Measurements from ENCODE around the gene MDM2. TPM values are rescaled to one million over a fixed set of nuclear protein-coding genes. Genes with fewer than 3 reads are reported as not detected.

The MDM2 gene
- total RNA-seq, 1 experiment from 2014 or later, result 95.2 TPM

- Histone ChIP-seq H4K20me1 (ENCODE audit: insufficient read depth) (peaks cover 25% of the 10 kb centered on the region), H3K9me3 (ENCODE audit: insufficient read depth, low read depth) (no peaks in the 10 kb centered on the region), H3K4me1 (replicated peaks; ENCODE audit: insufficient read depth) (peaks cover 8% of the 10 kb centered on the region), H3K4me3 (no peak overlapping the region), H2AFZ (no peak overlapping the region), H3K79me2 (ENCODE audit: low read depth) (peaks cover 65% of the 10 kb centered on the region), H3F3A (ENCODE audit: insufficient read depth, low read depth) (peaks cover 11% of the 10 kb centered on the region; the same call in 1 of the 2 replicates), H3K36me3 (ENCODE audit: low read depth) (peaks cover 40% of the 10 kb centered on the region), H3K4me2 (no peak overlapping the region), H3K27me3 (ENCODE audit: insufficient read depth, low read depth) (no peaks in the 10 kb centered on the region), H3K9me2 (ENCODE audit: insufficient read depth) (no peaks in the 10 kb centered on the region), H3K27ac (no peak overlapping the region)
- intact Hi-C loops (cut with micrococcal nuclease; ENCODE audit: unreplicated experiment), result no loop called here
- ChIA-PET POLR2A (ENCODE audit: unreplicated experiment) (interaction anchor here (0.6 to 0.7 kb wide), 2 partner anchors 13 to 99 kb away, joined by 5 to 6 read pairs; no protein-coding TSS in a partner anchor), CTCF (no interaction called here)
- BruUV-seq (replicated peaks), result no TSS peak
- no peak for TF ChIP-seq CTCF (conservative IDR thresholded peaks at IDR 0.05)
- TF ChIP-seq EZH2 (IDR thresholded peaks at IDR 0.05; ENCODE audit: low read depth), result no peak
- DNase-seq, result no peak
These were observed 5.2 kb downstream of the MDM2 start for GRCh38 chr12:68813242-68813593.

- peaks cover 3% of the 10 kb centered on the region; the same call in 1 of the 2 replicates for H3F3A ChIP-seq (ENCODE audit: insufficient read depth, low read depth)
- peaks cover 25% of the 10 kb centered on the region for H4K20me1 ChIP-seq (ENCODE audit: insufficient read depth)
- no peaks in the 10 kb centered on the region for H3K9me3 ChIP-seq (ENCODE audit: insufficient read depth, low read depth)
- DNase-seq, result no peak
- TF ChIP-seq EZH2 (IDR thresholded peaks at IDR 0.05; ENCODE audit: low read depth) (no peak), CTCF (conservative IDR thresholded peaks at IDR 0.05) (no peak)
- intact Hi-C loops (cut with micrococcal nuclease; ENCODE audit: unreplicated experiment), result no loop called here
- no peak overlapping the region for H3K27ac ChIP-seq
- peaks cover 34% of the 10 kb centered on the region for H3K36me3 ChIP-seq (ENCODE audit: low read depth)
- no peak overlapping the region for H2AFZ ChIP-seq
- no peaks in the 10 kb centered on the region for H3K27me3 ChIP-seq (ENCODE audit: insufficient read depth, low read depth)
- H3K4me2 ChIP-seq, result no peak overlapping the region
- peaks cover 50% of the 10 kb centered on the region for H3K79me2 ChIP-seq (ENCODE audit: low read depth)
- H3K4me1 ChIP-seq (replicated peaks; ENCODE audit: insufficient read depth), result peaks cover under 1% of the 10 kb centered on the region; the same call in 1 of the 2 replicates
- no peak overlapping the region for H3K4me3 ChIP-seq
- ChIA-PET CTCF (no interaction called here), POLR2A (ENCODE audit: unreplicated experiment) (interaction anchor here (0.6 kb wide), 1 partner anchor 64 kb away, joined by 5 read pairs; no protein-coding TSS in a partner anchor)
- BruUV-seq (replicated peaks), result no TSS peak
- no peaks in the 10 kb centered on the region for H3K9me2 ChIP-seq (ENCODE audit: insufficient read depth)
These were observed 6.7 kb downstream of the MDM2 start for GRCh38 chr12:68814490-68815231.

- H3K9me3 ChIP-seq (ENCODE audit: insufficient read depth, low read depth), result no peaks in the 10 kb centered on the region
- TF ChIP-seq CTCF (conservative IDR thresholded peaks at IDR 0.05) (no peak), EZH2 (IDR thresholded peaks at IDR 0.05; ENCODE audit: low read depth) (no peak)
- H3F3A ChIP-seq (ENCODE audit: insufficient read depth, low read depth), result peaks cover 3% of the 10 kb centered on the region; the same call in 1 of the 2 replicates
- intact Hi-C loops (cut with micrococcal nuclease; ENCODE audit: unreplicated experiment), result no loop called here
- H3K36me3 ChIP-seq (ENCODE audit: low read depth), result peaks cover 35% of the 10 kb centered on the region
- H3K4me1 ChIP-seq (replicated peaks; ENCODE audit: insufficient read depth), result no peaks in the 10 kb centered on the region
- H3K79me2 ChIP-seq (ENCODE audit: low read depth), result peaks cover 44% of the 10 kb centered on the region
- DNase-seq, result no peak
- POLR2A ChIA-PET (ENCODE audit: unreplicated experiment), result interaction anchor here (0.6 kb wide), 1 partner anchor 65 kb away, joined by 5 read pairs; no protein-coding TSS in a partner anchor
- H4K20me1 ChIP-seq (ENCODE audit: insufficient read depth), result peaks cover 25% of the 10 kb centered on the region
- no peaks in the 10 kb centered on the region for H3K27me3 ChIP-seq (ENCODE audit: insufficient read depth, low read depth)
- H3K4me2 ChIP-seq, result no peak overlapping the region
- no peak overlapping the region for H3K27ac ChIP-seq
- H3K9me2 ChIP-seq (ENCODE audit: insufficient read depth), result no peaks in the 10 kb centered on the region
- CTCF ChIA-PET, result no interaction called here
- no peak overlapping the region for H3K4me3 ChIP-seq
- H2AFZ ChIP-seq, result no peak overlapping the region
- no TSS peak for BruUV-seq (replicated peaks)
These were observed 7.4 kb downstream of the MDM2 start for GRCh38 chr12:68815232-68815927.
